ENCODE data around the gene FAM241A. TPM values are rescaled to one million over a fixed set of nuclear protein-coding genes. Genes with fewer than 3 reads are reported as not detected.
"Not testable (repeated sequence)": the region's sequence is repeated elsewhere in the genome, so short reads cannot be mapped to it uniquely, and the experiment has no call there.

FAM241A gene
- total and polyA plus RNA-seq, 2 of the 13 experiments (the other 11 are each of a cell fraction or from before 2014, with no cell fraction given), result 0.61 to 0.69 TPM

- TF ChIP-seq JDP2 (CRISPR knock-in tag; IDR thresholded peaks at IDR 0.05; ENCODE audit: borderline replicate concordance) (no peak), ARNTL (CRISPR knock-in tag; IDR thresholded peaks at IDR 0.05) (no peak), ZNF780A (CRISPR knock-in tag; IDR thresholded peaks at IDR 0.05) (no peak), ZSCAN22 (CRISPR knock-in tag; IDR thresholded peaks at IDR 0.05) (no peak), CSRNP1 (CRISPR knock-in tag; IDR thresholded peaks at IDR 0.05) (no peak)
These were observed 33.9 kb upstream of the FAM241A start (continued) for GRCh38 chr4:112111306-112111705.

- POLR2A ChIA-PET, result interaction anchor here (2.2 kb wide), 1 partner anchor 120 kb away, joined by 12 read pairs; the partner anchor contains the start of gene AP1AR
- H3K4me1 ChIP-seq (ENCODE audit: insufficient read depth, low read length), result peaks cover 34% of the 10 kb centered on the region
- BruUV-seq (replicated peaks); DNase-seq (ENCODE audit: low spot score); H3K36me3 ChIP-seq (replicated peaks in 1 of 2; ENCODE audit: control insufficient read depth in 1 of 2, insufficient read depth in 2 of 2, low read length in 2 of 2); H3K27ac ChIP-seq (ENCODE audit: extremely low read length, insufficient read depth, low read length); ATAC-seq; H3K27me3 ChIP-seq (ENCODE audit: control insufficient read depth in 1 of 2, insufficient read depth in 2 of 2, low read length in 2 of 2); H2AFZ ChIP-seq (ENCODE audit: low read length); H3K4me2 ChIP-seq (ENCODE audit: low read depth, low read length); H4K20me1 ChIP-seq (ENCODE audit: insufficient read depth, low read length); H3K9ac ChIP-seq (ENCODE audit: insufficient read depth, low read depth, low read length); H3K4me3 ChIP-seq (replicated peaks in 1 of 3; ENCODE audit: insufficient read depth in 1 of 3, low read depth in 2 of 3, low read length in 3 of 3); H3K9me3 ChIP-seq (ENCODE audit: low read length); H3K79me2 ChIP-seq (ENCODE audit: insufficient read depth, low read length); FAIRE-seq; CTCF ChIA-PET (ENCODE audit: low intra/inter-chr PET ratio, low total read pairs); in situ Hi-C loops (cut with HindIII; ENCODE audit: extremely low pct_ligation_motif_present, low pct_unique_long_range_greater_than_20kb): not testable (repeated sequence)
- intact Hi-C loops (cut with micrococcal nuclease; ENCODE audit: unreplicated experiment), result loop anchor here (2.0 kb wide), 1 partner anchor 33 kb away; the partner anchor contains the start of gene FAM241A
- WGBS (ENCODE audit: low lambda C conversion rate), result 68% methylated on average over 7 of the region's 7 CpGs
These were observed 33.2 kb upstream of the FAM241A start for GRCh38 chr4:112112095-112112494.

Measured in HepG2 (cell line).